ELF-1 (cell line): Measurements from ENCODE around the gene HOXA2.

ENCODE experiments used
- DNase-seq: peaks from one replicate; pipeline ENCODE4 v3.0.0-alpha.2; 2016; ENCODE audit warnings: low read depth, low spot score

The HOXA2 gene

GRCh38 chr7:27078616-27079233, 23.8 kb downstream of the HOXA2 start:
- DNase-seq = no peak

DNA sequence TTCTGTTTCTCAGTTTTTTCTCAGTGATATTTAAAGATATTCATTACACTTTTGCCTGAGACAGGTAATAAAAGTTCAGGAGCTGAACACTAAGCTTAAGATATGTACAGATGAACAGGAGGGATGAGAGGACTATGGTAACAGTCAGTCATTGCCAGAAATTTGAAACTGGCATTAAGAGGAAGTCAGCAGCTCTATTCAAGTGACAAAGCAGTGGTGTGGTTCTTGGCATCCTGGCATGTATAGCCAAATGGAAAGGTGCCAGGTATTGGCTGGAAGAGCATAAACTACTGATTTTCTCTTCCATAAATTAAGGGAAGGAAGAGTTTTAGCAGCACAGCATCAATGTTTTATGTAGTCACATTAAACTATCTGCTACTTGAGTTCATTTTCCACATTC, 29.4 kb downstream of the HOXA2 start:
- no peak for DNase-seq

- DNase-seq = no peak
These were observed 30.7 kb downstream of the HOXA2 start for GRCh38 chr7:27071622-27072390.

GRCh38 chr7:27068259-27068658, 34.2 kb downstream of the HOXA2 start:
- DNase-seq = no peak

DNA sequence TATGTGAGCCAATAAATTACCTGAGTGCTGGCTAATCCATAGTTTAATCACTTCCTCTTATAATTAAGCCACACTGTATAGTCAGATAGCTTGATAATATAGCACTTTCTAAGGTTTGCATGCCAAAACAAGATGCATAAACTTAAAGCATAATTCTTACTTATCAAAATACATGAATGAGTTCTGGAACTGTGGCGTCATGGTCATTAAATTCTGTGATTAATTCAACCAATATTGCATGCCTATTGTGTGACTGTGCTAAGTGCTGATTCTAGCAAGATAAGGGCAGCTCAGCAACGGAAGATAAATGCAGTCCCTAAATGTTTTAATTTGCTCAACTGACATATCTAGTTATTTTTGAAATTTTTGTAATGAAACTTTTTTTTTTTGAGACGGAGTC, 36.3 kb downstream of the HOXA2 start:
- DNase-seq = no peak

DNA sequence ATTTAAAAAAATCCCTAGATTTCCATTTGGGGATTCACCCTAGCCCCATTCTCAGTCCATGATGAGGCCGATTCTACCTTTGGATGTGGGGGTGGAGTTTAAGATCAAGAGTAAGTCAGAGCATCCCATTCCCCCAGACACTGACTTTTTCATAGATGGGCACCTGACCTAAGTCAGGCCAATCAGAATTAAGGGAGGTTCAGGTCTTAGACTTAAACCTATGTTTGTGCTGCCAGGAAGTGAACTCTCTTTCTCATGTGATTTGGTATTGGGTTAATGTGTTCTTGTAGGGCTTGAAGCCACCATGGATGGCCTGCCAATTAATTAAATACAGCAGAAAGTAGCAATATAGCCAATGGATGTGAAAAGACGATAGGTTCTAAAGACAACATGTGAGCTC, 36.8 kb downstream of the HOXA2 start:
- no peak for DNase-seq

GRCh38 chr7:27064661-27065060, 37.8 kb downstream of the HOXA2 start:
- no peak for DNase-seq

GRCh38 chr7:27064159-27064558, 38.3 kb downstream of the HOXA2 start:
- DNase-seq = no peak

- no peak for DNase-seq
These were observed 39.5 kb downstream of the HOXA2 start for GRCh38 chr7:27062946-27063345.

DNA sequence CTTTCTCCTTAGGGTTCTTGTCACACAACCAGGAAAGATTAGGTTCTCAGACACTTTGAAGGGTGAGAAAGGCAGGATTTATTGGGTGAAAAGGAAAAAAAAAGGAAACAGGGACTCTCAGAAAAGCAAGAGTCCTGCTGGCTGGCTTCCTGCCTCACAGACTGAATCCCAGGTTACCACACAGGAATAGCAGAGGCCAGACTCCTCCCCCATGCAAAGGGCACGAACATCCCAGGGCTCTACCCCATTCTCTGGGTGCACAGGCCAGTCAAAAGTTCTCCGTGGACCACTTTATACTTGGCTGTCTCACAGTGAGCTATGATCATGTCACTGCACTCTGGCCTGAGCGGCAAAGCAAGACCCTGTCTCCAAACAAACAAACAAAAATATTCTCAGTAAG, 49.3 kb downstream of the HOXA2 start:
- no peak for DNase-seq

- no peak for DNase-seq
These were observed 51.0 kb downstream of the HOXA2 start for GRCh38 chr7:27051451-27051850.
